GM19455 (cell line): ENCODE results near the gene ZNF816.
"Not testable (repeated sequence)": the region's sequence is repeated elsewhere in the genome, so short reads cannot be mapped to it uniquely, and the experiment has no call there.

Experiments used
- ATAC-seq: cut with Tn5 transposase; IDR thresholded peaks from one replicate; pipeline ENCODE4 v1.9.1; 2021; ENCODE audit not compliant: unreplicated experiment

The ZNF816 gene

DNA sequence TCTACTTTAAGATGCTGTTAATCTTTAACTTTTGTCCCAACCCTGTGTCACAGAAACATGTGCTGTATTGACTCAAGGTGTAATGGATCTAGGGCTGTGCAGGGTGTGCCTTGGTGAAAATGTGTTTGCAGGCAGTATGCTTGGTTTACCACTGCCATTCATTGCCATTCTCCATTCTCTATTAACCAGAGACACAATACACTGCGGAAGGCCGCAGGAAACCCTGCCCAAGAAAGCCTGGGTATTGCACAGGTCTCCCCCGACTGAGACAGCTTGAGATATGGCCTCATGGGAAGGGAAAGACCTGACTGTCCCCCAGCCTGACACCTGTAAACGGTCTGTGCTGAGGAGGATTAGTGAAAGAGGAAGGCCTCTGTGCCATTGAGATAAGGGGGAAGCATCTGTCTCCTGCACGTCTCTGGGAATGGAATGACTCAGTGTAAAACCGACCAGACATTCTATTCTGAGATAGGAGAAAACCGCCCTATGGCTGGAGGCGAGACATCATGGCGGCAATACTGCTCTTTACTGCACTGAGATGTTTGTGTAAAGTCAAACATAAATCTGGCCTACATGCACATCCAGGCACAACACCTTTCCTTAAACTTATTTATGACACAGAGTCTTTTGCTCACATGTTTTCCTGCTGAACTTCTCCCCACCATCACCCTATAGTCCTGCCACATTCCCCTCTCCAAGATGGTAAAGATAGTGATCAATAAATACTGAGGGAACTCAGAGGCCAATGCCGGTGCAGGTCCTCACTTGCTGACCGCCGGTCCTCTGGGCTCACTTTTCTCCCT, 26.3 kb downstream of the ZNF816 start:
- no peak for ATAC-seq

DNA sequence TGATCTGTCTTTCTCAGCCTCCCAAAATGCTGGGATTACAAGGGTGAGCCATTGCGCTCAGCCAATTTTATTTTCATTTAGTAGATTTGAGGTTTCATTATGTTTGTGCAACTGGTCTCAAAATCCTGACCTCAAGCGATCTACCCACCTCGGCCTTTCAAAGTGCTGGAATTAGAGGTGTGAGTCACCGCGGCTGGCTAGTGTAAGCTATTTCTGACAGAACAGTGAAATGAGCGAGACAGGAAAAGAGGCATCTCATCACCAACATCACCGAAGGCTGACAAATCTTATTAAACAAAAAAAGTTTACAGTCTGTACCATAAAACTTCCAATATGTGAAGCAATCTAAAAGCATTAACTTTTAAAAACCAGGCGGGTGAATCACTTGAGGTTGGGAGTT, 27.2 kb downstream of the ZNF816 start:
- no peak for ATAC-seq

DNA sequence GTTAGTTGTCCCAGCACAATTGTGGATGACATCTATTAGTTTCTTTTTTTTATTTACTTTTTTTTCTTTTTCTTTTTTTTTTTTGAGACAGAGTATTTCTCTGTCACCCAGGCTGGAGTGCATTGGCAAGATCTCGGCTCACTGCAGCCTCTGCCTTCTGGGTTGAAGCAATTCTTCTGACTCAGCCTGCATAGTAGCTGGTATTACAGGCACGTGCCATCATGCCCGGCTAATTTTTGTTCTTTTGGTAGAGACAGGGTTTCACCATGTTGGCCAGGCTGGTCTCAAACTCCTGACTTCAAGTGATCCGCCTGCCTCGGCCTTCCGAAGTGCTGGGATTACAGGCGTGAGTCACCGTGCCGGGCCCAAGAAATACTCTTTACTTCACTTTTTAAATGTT, 38.0 kb downstream of the ZNF816 start:
- ATAC-seq, result not testable (repeated sequence)

DNA sequence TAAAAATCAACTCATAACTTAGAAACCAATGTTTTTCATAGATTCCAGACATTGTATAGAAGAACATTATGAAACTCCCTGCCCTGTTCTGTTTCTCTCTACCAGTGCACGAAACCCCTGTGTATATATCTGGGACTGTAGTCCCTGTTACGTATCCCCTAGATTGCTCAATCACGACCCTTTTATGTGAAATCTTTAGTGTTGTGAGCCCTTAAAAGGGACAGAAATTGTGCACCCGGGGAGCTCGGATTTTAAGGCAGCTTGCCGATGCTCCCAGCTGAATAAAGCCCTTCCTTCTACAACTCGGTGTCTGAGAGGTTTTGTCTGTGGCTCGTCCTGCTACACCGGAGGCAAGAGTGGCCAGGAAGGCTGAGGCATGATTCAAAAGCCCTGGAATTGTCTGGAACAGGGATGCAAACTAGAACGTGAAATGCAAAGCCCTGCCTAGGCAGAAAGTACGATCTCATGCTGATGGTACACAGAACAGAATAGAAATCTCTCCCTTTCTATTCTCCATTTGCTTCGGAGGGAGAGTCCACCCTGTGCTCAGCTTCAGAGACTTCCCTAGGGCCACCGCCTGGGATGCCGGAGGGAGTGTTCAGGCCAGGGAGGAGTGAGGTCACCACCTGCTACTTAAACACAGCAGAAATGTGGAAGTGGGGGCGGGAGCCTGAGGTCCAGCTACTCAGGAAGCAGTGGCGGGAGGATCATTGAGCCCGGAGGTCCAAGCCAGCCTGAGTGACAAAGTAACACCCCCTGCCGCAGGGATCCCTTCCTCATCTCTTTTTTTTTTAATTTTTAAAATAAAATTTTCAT, 38.7 kb downstream of the ZNF816 start:
- no peak for ATAC-seq

DNA sequence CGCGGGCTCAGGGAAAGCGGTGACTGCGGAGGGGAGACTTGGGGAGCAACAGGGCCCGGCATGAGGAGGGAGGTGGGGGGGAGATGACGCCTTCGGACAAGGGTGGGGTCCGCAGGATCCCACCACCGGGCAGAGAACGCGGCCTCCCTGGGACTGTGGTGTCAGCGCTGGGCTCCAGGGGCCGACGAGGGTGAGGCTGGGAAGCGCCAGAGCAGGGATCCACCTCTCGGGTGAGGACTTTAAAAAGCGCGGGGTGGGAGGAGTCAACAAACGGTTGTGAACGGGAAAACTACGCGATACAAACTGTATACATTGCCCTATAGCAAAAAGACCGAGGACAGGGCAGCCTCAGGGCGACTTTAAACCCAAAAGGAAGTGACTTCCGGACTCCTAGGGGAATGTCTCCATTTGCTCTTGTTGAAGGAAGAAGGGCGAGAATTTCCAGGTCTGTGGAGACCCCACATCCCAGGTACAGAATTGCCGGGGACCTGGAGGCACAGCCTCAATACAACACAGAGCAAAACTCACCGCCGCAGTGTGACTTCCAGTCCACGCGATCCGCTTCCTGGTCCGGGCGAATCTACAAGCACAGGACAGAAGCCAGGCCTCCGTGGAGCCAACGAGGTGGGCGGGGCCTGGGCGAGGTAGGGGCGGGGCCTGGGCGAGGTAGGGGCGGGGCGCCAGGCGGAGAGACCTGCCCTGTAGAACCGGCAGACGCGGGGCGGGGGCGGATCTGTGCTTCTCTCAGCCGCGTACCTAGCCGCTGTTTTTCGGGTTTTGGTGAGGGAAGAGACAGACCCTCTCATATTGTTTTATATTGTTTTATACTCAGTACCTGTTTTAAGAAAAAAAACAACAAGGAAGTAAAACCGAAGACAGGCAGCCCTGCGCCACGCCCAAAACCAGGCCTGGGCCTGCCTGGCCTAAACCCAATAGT, 39.6 kb downstream of the ZNF816 start, which contains the start of gene ZNF888:
ZNF888 (minus strand) TSS at position 588 of the 937 bp plus-strand sequence. CDS start 5,555 bp downstream, outside the sequence.
- ATAC-seq, result peak; percentile 88

DNA sequence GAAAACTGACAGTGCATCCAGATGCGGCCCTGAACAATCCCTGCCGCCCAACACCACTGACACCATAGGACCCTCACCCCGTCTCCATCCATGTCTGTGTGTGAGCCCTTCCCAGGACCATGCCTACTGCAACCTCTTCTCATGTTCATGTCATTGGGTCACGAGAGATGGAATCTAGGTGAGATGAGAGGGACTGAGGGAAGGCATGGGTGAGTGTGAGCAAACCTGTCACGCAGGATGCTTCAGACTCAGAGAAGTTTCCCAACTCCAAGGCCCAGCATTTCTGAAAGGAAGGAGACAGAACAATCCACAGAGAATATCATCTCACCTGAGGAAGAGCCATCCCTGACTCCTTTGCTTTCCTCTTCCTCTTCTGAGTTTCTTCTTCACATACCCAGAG, 45.1 kb downstream of the ZNF816 start:
- no peak for ATAC-seq

DNA sequence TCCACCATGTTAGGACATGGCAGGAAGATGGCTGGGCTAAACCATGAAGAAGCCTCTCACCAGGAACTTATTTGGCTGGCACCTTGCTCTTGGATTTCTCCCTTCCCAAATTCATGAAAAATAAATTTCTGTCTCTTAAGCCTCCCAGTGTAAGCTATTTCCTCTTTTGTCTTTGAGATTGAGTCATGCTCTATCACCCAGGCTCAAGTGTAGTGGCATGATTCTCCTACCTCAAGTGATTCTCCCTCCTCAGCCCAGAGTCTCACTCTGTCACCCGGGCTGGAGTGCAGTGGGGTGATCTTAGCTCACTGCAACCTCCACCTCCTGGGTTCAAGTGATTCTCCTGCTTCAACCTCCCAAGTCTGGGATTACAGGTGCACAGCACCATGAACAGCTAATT, 52.0 kb downstream of the ZNF816 start:
- no peak for ATAC-seq

DNA sequence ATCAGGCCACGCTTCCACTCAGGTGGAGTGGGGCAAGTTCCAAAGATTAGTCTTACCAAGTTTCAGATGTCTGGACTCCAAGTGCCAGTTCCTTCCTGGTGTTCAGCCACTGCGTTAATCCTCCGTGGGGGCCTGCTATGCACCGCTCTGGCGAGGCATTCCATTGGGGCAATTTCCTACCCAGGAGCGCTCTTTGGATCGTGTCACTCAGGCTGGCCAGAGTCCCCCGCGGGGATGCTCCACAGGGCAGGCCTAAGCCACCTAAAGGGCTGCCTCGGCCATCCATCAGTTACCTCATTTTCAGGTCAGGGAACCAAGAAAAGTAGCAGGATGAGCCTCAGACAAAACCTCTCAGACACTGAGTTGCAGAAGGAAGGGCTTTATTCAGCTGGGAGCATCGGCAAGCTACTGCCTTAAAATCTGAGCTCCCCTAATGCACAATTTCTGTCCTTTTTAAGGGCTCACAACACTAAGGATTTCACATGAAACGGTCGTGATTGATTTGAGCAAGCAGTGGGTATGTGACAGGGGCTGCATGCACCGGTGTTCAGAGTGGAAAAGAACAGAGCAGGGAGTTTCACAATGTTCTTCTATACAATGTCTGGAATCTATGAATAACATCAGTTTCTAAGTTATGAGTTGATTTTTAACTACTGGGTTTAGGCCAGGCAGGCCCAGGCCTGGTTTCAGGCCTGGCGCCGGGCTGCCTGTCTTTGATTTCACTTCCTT, 58.5 kb downstream of the ZNF816 start:
- ATAC-seq, result not testable (repeated sequence)

DNA sequence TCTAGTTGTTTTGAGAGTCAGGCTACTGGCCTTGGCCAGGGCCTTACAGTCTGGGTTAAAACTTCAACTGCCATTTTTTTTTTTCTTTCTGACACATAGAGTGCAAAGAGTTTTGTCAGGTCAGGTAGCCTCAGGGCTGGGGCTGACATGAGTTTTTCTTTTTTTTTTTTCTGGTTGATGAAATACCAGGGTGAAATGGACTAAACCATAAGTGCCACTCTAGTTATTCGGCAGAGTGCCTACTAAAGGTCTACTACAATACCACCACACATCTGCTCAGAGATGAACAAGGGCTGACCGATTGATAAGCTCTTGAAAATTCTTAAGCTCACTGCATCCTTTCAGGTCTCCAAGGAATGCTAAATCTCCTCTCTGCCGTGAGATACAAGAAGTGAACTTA, 60.8 kb downstream of the ZNF816 start:
- ATAC-seq, result no peak
